ENCODE measurements around the gene PARD6B.
"Not testable (repeated sequence)": the region's sequence is repeated elsewhere in the genome, so short reads cannot be mapped to it uniquely, and the experiment has no call there.

PARD6B gene

GRCh38 chr20:50704514-50704913 lies 26.9 kb upstream of the PARD6B start:
- no peak for DNase-seq

GRCh38 chr20:50704971-50705370 lies 26.4 kb upstream of the PARD6B start:
- no peak for DNase-seq

GRCh38 chr20:50708845-50709635 lies 22.3 kb upstream of the PARD6B start:
- no peak for DNase-seq

GRCh38 chr20:50709636-50709973 lies 21.8 kb upstream of the PARD6B start:
- no peak for DNase-seq

GRCh38 chr20:50710492-50711063 lies 20.8 kb upstream of the PARD6B start:
- no peak for DNase-seq

GRCh38 chr20:50711113-50711825 lies 20.1 kb upstream of the PARD6B start:
- no peak for DNase-seq

- DNase-seq, result no peak
Measured at GRCh38 chr20:50712771-50713656, 18.4 kb upstream of the PARD6B start.

- DNase-seq, result no peak
Measured at GRCh38 chr20:50713657-50714101, 17.7 kb upstream of the PARD6B start.

- DNase-seq, result not testable (repeated sequence)
Measured at GRCh38 chr20:50714426-50714825, 17.0 kb upstream of the PARD6B start.

GRCh38 chr20:50715694-50716093 lies 15.7 kb upstream of the PARD6B start:
- DNase-seq, result no peak

GRCh38 chr20:50716518-50716917 lies 14.9 kb upstream of the PARD6B start:
- DNase-seq, result no peak

- DNase-seq, result no peak
Measured at GRCh38 chr20:50717312-50717711, 14.1 kb upstream of the PARD6B start.

- DNase-seq, result no peak
Measured at GRCh38 chr20:50717974-50718761, 13.2 kb upstream of the PARD6B start.

GRCh38 chr20:50719328-50719727 lies 12.1 kb upstream of the PARD6B start:
- no peak for DNase-seq

GRCh38 chr20:50720026-50720425 lies 11.4 kb upstream of the PARD6B start:
- no peak for DNase-seq

GRCh38 chr20:50720582-50720981 lies 10.8 kb upstream of the PARD6B start:
- no peak for DNase-seq

GRCh38 chr20:50721881-50722281 lies 9.5 kb upstream of the PARD6B start:
- DNase-seq, result no peak

- no peak for DNase-seq
Measured at GRCh38 chr20:50722424-50723155, 8.8 kb upstream of the PARD6B start.

GRCh38 chr20:50723672-50724071 lies 7.7 kb upstream of the PARD6B start:
- DNase-seq, result no peak

- DNase-seq, result no peak
Measured at GRCh38 chr20:50724112-50724725, 7.2 kb upstream of the PARD6B start.
